Activated CD8-positive, alpha-beta memory T cell treated with anti-CD3 and anti-CD28 coated beads, Interleukin-2, amount 50 U/mL, for 24 hours (primary cell): Measurements from ENCODE around the gene GRM7.

Experiments
- DNase-seq: peaks from one replicate; pipeline ENCODE4 v3.0.0-alpha.2; 2020; ENCODE audit errors: extremely low read depth

Gene GRM7

DNA sequence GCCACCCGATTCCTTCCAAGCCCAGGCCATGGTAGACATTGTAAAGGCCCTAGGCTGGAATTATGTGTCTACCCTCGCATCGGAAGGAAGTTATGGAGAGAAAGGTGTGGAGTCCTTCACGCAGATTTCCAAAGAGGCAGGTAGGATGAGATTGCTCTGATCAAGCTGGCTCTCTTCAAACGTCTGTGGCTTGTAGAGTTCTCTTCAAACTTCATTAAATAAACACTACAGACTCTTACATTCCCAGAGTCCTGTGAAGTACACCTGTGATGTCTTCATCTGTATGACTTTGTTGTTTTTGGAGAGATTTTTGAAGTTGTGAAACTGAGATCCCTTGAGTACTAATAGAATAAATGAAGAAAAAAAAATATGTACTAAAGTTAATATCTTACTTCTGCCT lies 285.6 kb downstream of the GRM7 start:
- DNase-seq, result no peak

GRCh38 chr3:7158516-7158915 lies 297.6 kb downstream of the GRM7 start:
- no peak for DNase-seq

GRCh38 chr3:7160689-7161088 lies 299.8 kb downstream of the GRM7 start:
- no peak for DNase-seq

- DNase-seq, result no peak
These were observed 305.5 kb downstream of the GRM7 start for GRCh38 chr3:7166460-7166859.

- no peak for DNase-seq
These were observed 310.6 kb downstream of the GRM7 start for GRCh38 chr3:7171493-7171892.

DNA sequence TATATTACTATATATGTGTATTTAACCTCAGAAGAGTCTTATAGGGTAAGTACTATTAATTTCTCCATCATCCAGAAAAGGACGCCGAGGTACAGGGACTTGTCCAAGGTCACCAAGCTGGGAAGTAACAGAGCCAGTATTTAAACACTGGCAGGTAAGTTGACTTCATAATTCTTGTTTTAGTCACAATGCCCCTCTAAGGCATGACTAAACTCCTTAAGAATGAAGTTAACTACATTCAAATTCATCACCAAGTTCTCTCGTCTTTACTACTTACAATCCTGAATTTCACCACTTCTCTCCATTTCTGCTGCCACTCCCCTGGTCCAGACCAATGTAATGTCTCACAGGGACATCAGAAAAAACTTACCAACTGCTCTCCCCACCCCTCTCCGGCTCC lies 312.1 kb downstream of the GRM7 start:
- DNase-seq, result no peak

DNA sequence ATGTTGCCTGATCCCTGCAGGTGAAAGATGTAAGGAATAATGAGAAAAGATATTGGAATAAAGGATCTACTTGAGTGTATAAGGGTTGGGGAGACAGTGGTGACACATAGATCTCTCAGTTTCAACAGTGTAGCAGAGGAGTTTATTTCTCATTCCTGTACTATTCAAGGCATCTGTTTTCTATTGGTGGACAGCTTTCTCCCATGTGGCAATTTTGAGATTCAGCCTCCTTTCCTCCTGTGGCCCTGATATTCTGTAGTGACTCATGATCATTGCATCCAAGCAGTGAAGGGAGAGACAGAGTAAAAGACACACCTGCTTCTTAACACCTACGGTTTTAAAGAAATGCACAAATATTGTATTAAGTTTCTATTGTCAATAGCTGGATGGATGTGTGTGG lies 327.6 kb downstream of the GRM7 start:
- no peak for DNase-seq

- DNase-seq, result no peak
These were observed 329.2 kb downstream of the GRM7 start for GRCh38 chr3:7190095-7190494.

GRCh38 chr3:7193269-7193668 lies 332.4 kb downstream of the GRM7 start:
- DNase-seq, result no peak

- DNase-seq, result no peak
These were observed 333.3 kb downstream of the GRM7 start for GRCh38 chr3:7194071-7194835.

- no peak for DNase-seq
These were observed 335.0 kb downstream of the GRM7 start for GRCh38 chr3:7195934-7196333.

DNA sequence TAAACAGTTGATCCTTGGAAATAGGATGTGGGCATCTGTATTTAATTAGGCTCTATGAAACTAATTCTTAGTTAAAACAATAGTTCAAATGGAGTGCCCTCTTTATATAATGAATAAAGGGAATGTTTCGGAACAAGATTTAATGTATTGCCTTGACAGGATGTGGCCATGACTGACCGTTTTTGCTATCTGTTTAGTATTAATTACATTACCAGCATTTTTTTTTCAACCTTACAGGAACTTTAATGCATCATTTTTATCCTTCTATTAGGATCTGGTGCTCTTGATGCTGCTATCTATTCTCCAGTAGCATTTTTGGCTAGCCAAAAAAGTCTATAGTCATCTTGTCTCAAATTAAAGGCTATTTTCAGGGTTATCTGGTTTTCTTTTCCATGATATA lies 340.9 kb downstream of the GRM7 start:
- DNase-seq, result no peak

DNA sequence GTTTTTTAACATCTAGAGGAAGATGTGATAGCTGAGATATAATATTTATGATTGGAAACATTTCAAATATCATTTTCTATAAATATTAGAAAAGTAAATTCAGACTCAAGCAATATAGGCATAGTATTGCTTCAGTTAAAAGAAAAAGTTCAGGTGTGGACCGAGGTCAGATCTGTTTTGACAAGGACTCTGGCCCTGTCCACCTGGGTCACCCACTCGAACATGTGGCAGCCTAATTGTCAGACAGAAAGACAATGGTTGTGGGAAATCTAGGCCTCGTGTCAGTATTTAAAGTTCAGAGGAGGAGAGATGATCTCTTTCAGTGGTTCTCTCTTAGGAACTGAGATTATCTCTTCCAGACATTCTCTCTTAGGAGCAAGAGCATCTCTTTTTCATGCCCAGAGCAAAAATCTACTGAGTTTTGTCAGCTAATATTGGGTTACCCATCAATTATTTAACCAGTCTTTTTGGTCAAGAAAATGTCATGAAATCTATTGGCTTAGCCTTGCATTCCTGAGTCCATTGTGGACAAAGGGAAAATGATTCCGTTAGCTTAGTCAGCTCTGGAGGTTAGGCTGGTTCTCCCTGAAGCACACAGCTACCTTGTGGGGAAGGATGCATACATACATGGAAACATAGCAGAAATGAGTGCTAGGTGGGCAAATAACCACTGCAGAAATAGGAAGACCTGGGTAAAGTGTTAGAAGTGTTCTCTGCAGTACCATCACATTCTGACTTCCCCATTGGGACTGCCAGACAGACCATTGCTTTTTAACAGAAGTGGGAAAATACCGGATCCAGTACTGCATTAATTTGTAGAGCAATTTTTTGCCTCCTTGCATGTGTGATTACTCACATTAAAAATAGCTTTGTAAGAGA lies 343.3 kb downstream of the GRM7 start:
- no peak for DNase-seq

DNA sequence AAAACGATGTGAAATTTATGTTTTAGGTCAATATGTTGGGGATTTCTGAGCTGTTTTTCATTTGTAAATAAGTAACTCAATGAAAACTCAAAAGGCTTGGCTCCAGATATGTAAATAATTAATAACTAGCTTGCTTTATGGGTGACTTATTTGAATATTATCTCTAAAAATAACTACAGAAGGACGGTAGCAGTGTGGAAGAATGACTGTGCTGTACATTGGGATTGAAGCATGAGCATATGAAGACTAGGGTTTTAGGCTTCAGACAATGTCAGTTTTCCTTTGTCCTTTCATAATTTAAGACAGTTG lies 343.9 kb downstream of the GRM7 start:
- no peak for DNase-seq

- DNase-seq, result no peak
These were observed 344.6 kb downstream of the GRM7 start for GRCh38 chr3:7205535-7205934.

- no peak for DNase-seq
These were observed 345.0 kb downstream of the GRM7 start for GRCh38 chr3:7205962-7206361.

DNA sequence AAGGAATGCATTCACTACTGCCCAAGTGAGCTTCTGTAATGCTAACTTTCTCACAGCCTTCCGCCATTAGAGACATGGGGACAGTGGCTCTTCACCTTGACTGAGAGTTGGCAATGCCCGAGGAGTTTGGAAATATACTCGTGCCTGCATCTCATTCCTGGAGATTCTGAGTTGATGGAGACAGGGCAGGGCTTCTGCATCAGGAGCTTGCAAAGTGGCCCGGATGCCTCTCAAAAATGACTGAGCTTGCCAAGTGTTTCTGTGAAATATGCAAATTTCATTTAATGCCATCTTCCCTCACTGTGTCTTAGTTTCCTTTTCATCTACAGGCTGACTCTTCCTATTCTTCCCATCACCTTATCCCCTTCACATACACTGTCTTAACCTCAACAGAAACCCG lies 346.2 kb downstream of the GRM7 start:
- DNase-seq, result no peak

DNA sequence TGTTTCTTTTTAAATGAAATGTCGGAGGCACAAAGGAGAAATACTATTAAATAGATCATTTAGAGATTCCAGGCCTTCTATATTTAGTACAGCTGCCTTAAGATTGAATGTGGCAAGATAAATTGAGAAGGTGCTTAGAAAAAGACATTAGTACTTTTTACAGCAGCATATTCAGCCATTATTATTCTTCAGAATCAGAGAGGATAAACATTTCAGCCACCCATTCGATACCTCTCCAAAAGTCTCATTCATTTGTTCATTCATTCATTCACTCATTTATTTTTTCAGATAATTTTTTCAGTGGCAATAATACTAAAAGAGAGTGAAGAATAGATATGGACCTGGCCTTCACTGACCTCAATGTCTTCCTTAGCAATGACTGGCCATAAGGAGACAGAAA lies 347.0 kb downstream of the GRM7 start:
- DNase-seq, result no peak

DNA sequence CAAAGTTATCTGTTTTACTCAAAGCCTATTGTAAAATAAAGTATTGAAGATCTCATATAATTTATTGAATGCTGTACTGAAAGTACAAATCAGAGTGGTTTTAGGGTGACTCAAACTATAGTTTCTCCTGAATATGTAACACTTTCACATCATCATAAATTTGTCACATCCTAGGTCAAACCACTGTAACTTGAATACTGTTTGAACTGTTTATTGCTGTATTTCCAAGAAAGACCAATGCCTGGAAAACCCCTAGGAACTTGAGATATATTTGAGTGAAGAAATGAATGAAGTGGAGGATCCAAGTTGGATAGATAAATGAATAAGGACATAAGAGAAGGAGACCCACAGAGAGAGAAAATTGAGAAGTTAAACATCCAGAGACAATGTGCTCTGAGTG lies 348.2 kb downstream of the GRM7 start:
- DNase-seq, result no peak

DNA sequence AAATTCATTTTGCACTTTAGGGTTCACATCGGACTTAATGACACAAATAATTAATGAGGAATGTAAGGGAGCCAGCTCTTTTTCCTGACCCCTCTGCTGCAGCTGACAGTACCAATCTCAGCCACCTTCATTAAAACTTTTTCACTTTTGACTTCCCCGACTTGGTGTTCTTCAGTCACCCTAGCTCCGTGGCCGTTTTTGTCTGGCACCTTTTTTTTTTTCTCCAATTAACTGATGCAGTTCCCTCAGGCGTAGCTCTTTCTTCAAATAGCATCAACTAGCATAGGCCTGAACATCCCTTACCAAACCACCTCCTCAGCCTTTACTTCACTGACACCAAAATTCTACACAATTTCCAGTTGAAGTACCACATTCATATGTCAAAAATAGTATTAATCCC lies 350.8 kb downstream of the GRM7 start:
- no peak for DNase-seq

- no peak for DNase-seq
These were observed 354.8 kb downstream of the GRM7 start for GRCh38 chr3:7215706-7216105.

GRCh38 chr3:7226393-7226792 lies 365.5 kb downstream of the GRM7 start:
- no peak for DNase-seq

GRCh38 chr3:7238565-7239295 lies 377.8 kb downstream of the GRM7 start:
- DNase-seq, result no peak
